ENCODE data around the gene LAGE3.

LAGE3 gene

GRCh38 chrX:154477891-154478477, 1.1 kb downstream of the LAGE3 start:
- no peak for DNase-seq (ENCODE audit: low read depth in 2 of 2)

- no peak for DNase-seq (ENCODE audit: low read depth in 2 of 2)
These were observed 2.3 kb downstream of the LAGE3 start for GRCh38 chrX:154476821-154477220.

- no peak for DNase-seq (ENCODE audit: low read depth in 2 of 2)
These were observed 5.4 kb downstream of the LAGE3 start for GRCh38 chrX:154473683-154474082.

- DNase-seq (ENCODE audit: low read depth in 2 of 2) = no peak
These were observed 6.1 kb downstream of the LAGE3 start for GRCh38 chrX:154472685-154473632.

- DNase-seq (ENCODE audit: low read depth in 2 of 2) = no peak
These were observed 7.0 kb downstream of the LAGE3 start for GRCh38 chrX:154471839-154472684.

GRCh38 chrX:154470914-154471568, 8.0 kb downstream of the LAGE3 start:
- DNase-seq (ENCODE audit: low read depth in 2 of 2) = no peak

GRCh38 chrX:154470434-154470833, 8.6 kb downstream of the LAGE3 start:
- DNase-seq (ENCODE audit: low read depth in 2 of 2) = no peak

GRCh38 chrX:154469880-154470279, 9.2 kb downstream of the LAGE3 start:
- DNase-seq (ENCODE audit: low read depth in 2 of 2) = no peak

GRCh38 chrX:154469114-154469513, 10.0 kb downstream of the LAGE3 start:
- DNase-seq (ENCODE audit: low read depth in 2 of 2) = no peak

- no peak for DNase-seq (ENCODE audit: low read depth in 2 of 2)
These were observed 10.9 kb downstream of the LAGE3 start for GRCh38 chrX:154468217-154468616.

GRCh38 chrX:154467556-154467955, 11.5 kb downstream of the LAGE3 start:
- no peak for DNase-seq (ENCODE audit: low read depth in 2 of 2)

- no peak for DNase-seq (ENCODE audit: low read depth in 2 of 2)
These were observed 12.2 kb downstream of the LAGE3 start for GRCh38 chrX:154466907-154467306.

GRCh38 chrX:154466036-154466435, 13.0 kb downstream of the LAGE3 start:
- no peak for DNase-seq (ENCODE audit: low read depth in 2 of 2)

- DNase-seq (ENCODE audit: low read depth in 2 of 2) = no peak
These were observed 13.5 kb downstream of the LAGE3 start for GRCh38 chrX:154465601-154466000.

GRCh38 chrX:154464806-154465365, 14.2 kb downstream of the LAGE3 start:
- no peak for DNase-seq (ENCODE audit: low read depth in 2 of 2)

- DNase-seq (ENCODE audit: low read depth in 2 of 2) = no peak
These were observed 15.4 kb downstream of the LAGE3 start for GRCh38 chrX:154463611-154464220.

GRCh38 chrX:154462396-154462795, 16.7 kb downstream of the LAGE3 start:
- DNase-seq (ENCODE audit: low read depth in 2 of 2) = no peak

GRCh38 chrX:154460326-154460725, 18.8 kb downstream of the LAGE3 start:
- no peak for DNase-seq (ENCODE audit: low read depth in 2 of 2)

- DNase-seq (ENCODE audit: low read depth in 2 of 2) = no peak
These were observed 19.2 kb downstream of the LAGE3 start for GRCh38 chrX:154459832-154460231.

- no peak for DNase-seq (ENCODE audit: low read depth in 2 of 2)
These were observed 19.9 kb downstream of the LAGE3 start for GRCh38 chrX:154458954-154459778.

Data from stimulated activated CD8-positive, alpha-beta memory T cell treated with anti-CD3 and anti-CD28 coated beads, Interleukin-2, amount 100 ng/mL, for 48 hours (primary cell).